AG08396 (cell line): ENCODE data around the gene GATA6.
"Not testable (repeated sequence)": the region's sequence is repeated elsewhere in the genome, so short reads cannot be mapped to it uniquely, and the experiment has no call there.

Experiments
- DNase-seq: peaks from one replicate; pipeline ENCODE4 v3.0.0; 2012; ENCODE audit warnings: low spot score, mixed read lengths

GATA6 gene

DNA sequence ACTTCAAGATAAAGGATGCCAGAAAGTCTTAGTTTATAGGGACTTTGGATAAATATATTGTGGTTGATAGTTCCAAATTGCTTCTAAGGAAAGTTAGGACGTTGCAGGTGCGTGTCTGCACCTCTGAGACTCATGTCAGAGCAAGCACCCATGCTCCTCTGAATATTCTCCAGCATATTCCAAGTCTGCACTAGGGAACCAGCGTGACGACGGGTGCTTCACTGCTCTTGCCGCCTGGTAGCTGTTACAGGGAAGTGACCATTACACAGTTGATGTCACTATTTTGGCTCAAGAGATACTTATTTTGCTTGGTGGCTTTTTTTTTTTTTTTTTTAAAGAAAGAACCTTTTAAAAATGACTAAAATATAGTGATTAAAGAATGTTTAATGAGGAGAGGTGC lies 35.6 kb downstream of the GATA6 start:
- DNase-seq = no peak

DNA sequence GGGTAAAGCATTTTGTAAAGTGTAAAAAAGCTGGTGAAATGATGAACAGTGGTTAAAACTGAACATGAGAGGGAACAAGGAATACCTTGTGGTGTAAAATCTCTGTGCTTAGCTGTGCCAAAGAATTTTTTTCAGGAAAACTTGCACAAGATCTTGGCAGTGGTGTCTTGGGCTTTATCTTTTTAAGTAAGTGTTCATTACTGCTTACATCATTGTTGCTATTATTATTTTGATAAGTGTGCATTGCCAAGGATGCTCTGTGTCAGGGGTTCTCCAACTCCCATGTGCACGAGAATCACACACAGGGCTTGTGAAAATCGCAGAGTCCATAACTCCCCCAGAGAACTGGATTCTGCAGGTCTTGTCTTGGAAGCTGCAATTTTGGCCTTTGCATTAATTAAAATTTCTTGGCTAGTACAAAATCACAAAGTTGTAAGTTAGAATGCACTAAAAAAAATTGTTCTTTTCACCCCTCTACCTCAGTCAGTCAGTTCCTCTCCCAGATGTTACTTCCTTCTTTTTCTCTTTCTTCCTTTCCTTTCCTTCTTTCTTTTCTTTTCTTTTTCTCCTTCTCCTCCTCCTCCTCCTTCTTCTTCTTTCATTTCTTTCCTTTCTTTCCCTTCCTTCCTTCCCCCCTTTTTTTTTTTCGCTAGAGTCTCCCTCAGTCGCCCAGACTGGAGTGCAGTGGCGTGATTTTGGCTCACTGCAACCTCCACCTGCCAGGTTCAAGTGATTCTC lies 37.8 kb downstream of the GATA6 start:
- no peak for DNase-seq

DNA sequence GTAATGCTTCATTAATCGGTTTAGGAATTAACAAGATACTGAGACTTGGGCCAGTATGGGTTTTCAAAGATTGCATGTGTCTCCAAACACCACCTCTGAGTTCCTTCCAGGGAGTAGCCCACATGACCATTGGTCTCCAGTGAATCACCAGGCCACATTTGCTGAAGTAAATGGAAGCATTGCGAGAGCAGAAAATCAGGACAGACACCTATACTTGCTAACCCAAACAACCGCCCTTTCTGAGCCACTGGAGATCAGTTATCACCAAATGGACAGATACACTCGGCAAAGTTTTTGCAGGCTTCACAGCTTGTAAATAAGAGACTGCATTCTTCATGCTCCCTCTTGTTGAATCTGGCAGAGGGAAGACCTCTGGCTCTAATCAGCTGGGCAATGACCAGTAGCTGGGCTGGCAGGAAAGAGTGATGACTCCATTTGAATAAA lies 40.9 kb downstream of the GATA6 start:
- DNase-seq = peak; percentile 39

DNA sequence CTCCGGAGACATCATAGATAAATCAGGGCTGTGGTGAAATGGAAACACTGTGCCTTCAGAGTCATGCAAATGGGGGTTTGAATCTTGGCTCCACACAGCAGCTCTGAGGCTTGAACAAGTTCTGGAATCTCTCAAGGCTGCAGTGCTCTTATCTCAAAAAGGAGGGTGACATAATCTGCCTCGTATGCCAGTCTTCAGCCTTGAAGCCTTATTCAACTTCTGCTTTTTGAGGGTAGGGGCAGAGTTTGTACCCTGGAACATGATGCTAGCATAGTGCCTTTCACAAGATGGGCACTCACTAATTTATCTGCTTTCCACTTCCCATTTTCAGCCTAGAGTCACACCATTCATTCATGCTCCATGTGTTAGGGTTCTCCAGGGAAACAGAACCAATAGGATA lies 42.3 kb downstream of the GATA6 start:
- DNase-seq = no peak

DNA sequence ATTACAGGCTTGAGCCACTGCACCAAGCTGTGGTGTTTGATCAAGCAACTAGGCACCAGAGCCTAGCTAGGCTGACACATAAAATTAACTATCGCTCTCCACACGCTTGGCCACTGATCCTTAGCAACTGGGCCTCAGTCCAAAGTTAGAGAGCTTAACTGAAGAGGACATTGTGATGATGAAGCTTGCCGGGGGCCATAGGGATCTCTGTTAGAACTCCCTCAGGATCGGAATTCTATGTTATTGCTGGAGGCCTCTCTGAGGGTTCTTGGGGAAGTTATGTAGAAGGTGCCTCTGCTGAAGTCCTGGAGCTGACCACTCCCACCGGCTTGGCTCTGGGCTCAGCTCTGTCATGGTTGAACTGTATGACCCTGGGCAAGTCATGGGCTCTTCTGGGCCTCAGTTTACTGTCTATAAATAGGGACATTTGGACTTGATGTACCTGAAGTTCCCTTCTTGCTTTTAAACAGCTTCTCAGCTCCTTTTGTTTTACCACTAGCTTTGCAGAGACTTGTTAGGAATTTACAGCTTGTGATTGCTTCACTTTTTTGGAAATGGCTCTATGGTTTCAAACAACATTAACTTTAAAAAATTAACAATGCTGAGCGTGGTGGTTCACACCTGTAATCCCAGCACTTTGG lies 44.1 kb downstream of the GATA6 start:
- DNase-seq = no peak

DNA sequence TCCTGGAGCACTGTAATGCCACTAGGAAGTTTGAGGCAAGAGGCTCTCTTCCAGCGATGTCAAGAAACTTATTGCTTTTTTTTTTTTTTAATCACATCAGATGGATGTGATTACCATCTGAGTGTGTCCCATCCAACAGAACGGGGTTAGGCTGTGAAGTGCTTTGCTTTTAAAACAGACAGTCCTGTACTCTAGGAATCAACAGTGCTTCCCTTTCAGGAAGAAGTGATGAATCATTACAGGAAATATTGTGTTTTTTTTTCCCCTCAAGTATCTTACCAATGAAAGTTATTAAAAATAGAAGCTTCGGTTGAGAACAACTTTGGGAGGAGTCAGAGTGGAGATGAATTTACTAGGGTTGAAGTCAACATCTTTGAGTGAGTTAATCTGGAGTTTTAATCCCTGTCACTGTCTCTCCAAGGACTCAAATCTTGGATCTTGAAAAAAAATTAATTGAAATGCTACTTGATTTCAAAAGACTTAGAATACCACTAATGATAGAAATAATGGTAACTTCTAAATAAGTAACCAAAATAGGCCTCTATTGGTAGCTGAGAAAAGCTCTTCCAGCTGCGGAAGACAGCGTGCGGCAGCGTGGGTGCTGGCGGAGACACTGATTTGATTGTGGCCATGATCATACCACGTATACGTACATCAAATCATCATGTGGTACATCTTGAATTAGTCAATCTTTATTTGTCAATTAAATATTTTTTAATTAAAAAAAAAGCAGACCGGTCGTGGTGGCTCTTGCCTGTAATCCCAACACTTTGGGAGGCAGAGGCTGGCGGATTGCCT lies 45.5 kb downstream of the GATA6 start:
- no peak for DNase-seq

DNA sequence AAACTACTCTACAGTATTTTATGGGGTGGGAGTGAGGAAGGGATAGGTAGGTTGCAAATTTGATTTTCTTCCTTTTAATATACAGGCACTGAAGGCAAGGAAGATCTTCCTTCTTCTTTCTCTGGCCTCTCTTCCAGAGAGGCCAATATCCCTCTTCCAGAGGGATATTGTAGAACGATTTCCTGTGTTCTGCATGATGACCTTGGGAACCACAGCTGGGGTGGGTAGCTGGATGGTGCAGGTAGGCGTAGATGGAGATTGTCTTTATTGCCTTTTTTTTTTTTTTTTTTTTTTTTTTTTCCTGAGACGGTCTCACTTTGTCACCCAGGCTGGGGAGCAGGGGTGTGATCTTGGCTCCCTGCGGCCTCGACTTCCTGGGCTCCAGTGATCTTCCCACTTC lies 49.4 kb downstream of the GATA6 start:
- DNase-seq = no peak

DNA sequence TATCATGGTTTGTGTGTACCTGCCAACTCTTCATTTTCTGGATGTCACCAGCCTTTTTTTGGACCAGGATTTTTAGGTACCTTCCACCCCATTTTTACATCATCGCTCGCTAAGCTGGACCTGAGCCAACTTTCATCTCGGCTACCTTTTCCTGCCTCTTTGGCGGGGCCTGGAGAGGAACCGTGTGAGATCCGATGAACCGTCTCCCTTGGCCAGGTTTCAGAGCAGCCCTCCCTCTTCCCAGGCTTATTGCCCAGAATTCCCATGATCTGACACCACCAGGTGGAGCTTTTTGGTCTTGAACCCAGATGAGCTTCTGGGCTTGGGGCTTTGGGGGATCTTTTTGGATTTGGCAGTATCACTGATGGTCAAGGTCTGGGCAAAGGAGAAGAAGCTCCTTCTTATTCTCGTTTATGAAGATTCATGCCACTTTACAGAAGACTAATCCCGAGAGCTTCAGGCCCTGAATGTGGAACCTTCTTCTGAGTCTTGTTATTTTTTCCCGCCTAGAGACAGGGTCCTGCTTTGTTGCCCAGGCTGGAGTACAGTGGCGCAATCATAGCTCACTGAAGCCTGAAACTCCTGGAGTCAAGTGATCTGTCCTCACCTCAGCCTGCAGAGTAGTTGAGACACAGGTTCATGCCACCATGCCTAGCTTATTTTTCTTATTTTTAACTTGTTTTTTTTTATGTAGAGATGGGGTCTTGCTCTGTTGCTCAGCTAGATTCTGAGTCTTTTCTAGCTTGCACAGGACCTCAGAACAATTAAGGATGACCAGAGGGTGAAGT lies 50.4 kb downstream of the GATA6 start:
- no peak for DNase-seq

DNA sequence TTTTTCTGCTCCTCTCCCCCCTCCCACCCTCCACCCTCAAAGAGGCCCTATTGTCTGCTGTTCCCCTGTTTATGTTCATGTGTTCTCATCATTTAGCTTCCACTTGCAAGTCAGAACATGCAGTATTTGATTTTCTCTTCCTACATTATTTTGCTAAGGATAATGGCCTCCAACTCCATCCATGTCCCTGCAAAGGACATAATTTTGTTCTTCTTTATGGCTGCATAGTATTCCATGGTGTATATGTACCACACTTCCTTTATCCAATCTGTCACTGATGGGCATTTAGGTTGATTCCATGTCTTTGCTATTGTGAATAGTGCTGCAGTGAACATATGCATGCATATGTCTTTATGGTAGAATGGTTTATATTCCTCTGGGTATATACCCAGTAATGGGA lies 51.2 kb downstream of the GATA6 start:
- not testable (repeated sequence) for DNase-seq

DNA sequence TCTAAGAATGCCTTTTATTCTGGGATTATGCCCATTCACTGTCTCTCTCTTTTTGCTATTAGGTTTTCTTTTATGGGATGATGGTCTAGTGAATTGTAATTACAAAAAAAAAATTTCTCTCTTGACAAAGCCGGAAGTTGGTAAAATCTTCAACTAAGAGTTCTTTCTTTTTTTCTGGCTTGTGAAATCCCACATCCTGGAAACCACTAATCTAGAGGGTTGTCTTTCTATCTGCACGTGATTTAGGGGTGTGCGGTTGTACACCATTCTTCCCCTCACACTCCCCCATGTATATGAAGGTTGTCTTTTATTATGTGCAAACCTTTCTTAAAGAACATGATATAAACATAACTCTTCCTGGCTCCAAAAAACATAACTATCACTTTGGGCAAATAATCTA lies 52.0 kb downstream of the GATA6 start:
- DNase-seq = no peak

DNA sequence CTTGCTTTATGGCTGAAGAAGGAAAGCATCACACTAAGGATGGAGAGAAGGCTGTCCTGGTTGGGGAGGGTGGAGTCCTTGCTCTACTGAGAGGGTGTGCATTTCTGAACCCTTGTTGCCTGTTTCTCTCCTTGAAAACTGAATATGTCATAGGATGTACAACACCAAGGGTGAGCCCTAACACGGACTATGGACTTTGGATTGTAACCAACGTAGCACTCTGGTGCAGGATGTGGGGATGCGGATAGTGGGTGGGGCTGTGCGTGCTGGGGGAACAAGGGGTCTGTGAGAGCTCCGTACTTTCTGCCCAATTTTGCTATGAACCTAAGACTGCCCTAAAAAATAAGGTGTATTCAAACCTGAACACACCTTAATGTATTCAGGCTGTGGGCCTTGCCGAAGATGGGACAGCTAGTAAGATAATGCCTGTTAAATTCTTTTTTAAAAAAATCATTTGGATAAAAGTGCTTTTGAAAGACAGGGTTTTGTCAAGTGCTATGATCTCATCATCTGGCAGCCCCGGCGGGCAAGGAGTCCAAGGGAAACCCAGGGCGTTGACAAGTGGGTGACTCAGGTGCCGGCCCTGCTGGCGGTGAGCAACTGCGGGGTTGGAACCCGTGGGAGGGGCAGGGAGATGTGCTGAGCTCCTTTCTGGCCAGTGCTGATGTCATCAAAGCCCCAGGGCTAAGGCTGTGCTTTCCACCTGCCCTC lies 54.0 kb downstream of the GATA6 start:
- peak; percentile 68 for DNase-seq

DNA sequence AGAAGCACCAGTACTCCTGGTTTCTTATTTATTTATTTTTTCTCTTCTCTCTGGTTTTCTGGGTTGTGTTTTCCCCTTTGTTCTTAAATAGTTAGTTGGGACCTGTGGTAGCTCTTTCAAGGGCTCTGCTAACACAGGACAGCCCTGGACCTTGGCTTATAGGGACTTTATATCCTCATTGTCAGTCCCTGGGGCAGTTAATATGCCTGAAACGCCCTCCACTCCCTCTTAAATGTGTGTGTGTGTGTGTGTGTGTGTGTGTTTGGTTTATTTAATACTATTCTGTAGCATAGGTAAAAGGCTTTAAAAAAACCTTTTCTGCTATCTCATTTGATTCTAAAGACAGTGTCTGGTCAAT lies 54.6 kb downstream of the GATA6 start:
- DNase-seq = no peak

DNA sequence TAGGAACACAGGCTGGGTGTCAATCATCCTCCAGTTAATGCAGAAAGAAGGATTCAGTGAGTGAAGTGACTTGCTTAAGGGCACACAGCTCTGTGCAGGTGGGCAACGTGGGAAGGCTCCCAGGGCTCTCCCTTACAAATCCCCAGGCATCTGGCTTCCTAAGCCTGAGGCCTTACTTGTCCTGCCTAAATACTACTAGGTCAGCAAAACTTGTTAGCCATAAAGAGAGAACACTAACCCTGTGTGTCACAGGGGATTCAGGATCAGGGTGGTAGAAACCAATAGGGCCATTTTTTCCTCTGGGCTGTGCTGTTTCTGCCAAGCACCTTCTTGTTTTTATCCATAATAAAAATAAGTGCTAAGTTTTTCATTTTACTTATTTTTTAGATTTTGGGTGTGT lies 55.0 kb downstream of the GATA6 start:
- no peak for DNase-seq

DNA sequence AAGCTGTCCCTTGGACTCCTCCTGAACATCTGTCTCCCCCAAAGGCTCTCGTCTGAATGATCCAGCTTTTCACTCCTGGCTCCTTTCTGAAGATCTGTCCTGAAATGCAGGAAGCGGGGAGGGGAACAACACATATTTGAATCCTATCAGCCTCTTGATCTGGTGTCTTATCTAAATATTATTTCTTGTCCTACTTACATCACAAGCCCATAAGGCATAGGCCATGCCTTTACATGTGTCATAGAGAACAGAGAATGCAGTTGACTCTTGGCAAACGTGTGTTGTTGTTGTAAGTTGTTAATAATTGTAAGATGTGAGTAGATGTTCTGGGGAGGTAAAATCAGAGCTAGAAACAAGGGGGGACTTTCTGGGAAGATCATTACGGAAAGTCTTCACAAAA lies 57.4 kb downstream of the GATA6 start:
- no peak for DNase-seq

DNA sequence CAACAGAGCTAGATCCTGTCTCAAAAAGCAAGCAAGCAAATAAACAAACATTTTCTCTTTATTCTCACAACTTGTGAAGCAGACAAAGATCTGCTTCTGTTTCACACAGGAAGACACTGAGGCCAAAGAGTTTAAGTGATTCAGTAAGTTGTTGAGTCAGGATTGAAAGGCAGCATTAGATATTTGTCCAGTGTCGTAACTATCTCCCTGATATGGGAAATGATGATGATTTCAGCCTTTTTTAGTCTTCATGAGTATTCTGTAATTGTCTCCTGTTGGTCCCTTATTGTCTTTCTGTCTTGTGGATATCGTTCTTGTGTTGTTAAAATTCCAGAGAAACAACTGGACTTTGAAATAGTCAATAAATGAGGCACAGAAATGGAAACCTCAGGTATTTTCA lies 59.6 kb downstream of the GATA6 start:
- DNase-seq = no peak

DNA sequence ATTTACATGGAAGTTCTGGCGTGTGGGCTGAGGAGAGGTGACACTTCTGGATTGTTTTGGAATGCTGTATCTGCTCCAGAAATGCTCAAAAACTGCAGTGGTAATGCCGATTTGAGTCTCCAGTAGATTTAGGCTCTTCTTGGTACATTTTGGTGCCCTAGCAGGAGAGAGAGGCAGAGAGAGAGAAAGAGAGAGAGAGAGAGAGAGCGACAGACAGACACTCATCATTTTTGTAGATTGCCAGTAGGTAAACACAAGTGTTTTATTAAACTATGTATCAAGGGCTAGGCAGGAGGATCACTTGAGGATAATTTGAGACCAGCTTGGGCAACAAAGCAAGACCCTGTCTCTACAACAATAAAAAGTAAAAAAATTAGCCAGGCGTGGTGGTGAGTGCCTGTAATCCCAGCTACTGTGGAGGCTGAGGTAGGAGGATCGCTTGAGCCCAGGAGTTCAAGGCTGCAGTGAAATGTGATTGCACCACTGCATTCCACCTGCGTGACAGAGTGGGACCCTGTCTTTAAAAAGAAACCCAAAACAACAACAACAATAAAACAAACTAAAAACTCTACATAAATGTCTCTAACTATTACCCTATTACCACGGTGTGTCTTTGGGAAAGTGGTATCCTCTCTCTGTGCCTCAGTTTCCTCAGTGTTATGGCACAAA lies 60.2 kb downstream of the GATA6 start:
- no peak for DNase-seq

DNA sequence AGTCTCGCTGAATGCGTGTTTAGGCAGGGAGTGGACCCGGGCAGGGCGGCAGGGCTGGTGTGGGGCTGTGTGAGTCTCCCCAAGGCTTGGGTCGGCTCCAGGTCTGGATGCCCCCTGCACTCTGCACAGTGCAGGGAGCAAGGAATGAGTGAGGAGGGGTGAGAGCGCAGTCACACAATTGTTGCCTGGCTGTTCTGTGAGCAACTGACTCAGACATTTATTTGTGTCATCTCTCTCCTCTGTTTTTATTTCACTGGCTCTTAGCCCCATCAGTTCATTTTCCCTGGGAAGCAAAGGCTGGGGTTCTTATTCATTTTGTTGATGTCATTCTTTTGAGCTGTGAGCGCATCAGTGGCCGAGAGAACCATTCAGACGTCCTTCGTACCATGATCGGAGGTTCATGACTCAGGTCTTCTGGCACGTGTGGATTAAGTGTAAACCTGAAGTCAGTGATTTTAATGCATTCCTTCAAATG lies 61.1 kb downstream of the GATA6 start:
- no peak for DNase-seq

DNA sequence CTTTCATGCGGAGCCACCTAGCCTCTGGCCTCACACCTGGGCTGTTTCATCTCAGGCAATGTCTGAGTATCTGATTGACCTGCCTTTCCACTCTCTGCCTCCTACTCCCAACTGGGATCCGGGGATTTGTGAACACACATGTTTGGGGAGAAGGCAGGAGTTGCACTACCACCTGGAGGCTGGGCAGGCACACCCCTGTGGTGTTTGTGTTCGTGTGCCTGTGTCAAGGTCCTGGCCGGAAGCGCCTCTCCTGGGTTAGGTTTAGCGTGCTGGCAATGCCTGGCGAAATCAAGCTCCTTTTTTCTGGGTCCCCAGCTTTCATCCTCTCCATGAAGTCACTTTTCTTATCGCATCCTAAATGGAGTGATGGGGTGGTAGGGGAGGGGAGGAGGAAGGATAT lies 63.9 kb downstream of the GATA6 start:
- no peak for DNase-seq

DNA sequence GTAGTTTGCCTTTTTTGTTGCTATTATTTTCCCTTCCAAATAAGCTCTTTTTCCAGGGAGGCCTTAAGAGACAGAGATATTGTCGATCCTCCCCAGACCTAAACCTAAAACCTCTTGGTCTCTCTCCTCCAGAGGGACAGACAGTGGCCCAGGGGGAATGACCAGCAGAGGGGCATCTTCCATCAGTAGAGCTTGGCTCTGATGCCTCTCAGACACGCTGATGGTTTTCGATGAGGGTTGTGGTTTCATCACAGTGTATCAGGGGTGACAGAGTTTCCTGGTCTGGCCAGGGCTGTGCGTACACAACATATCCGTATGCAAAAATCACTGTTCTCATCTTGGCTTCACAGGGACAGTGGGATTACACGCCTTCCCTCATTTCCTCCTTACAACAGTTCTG lies 68.6 kb downstream of the GATA6 start:
- DNase-seq = no peak

DNA sequence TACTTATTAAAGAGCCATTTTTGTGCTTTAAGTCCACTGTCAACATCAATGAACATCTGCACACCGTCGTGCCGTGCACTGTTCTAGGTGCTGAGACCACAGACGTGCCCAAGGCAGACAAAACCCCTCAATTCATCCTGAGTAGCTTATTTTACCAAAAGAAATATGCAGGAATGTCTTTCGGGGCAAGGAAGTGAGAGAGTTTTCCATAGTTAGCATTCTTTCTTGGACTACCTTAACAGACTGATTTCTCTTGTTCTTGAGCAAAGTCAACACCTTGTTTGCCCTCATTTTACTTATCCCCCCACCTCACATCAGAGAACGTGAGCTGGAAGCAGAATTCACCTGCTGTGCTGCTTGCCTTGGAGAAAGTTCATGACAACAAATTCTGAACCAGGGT lies 69.3 kb downstream of the GATA6 start:
- DNase-seq = no peak

DNA sequence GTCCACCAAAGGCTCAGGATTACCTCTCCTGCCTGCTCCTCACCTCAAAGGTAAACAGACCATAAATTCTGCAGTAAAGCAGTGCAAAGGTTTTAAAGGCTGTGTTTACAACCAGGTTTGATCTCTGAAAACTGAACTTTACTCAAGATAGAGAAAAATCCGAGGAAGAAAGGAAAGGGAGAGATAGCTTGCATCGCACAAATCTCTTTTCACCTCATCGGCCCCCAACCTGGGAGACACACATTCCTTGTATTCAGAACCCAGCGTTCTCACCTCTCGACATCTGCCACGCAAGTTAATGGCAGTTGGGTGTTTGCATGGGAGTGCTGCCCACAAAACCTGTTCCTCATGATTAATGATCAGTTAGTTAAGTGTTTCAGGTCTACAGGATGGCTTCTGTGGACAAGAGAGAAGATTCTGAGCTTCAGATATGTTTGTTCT lies 72.6 kb downstream of the GATA6 start:
- DNase-seq = no peak
